HUES64 (cell line): ENCODE results near the gene PDE8B.

Experiments
- H3K27ac ChIP-seq: 2 replicates; pipeline ENCODE4 v1.7.0; 2013; ENCODE audit warnings: low read depth, low read length, inconsistent platforms
- H3K27me3 ChIP-seq: 2 replicates; pipeline ENCODE4 v1.6.1; 2013; ENCODE audit warnings: mild to moderate bottlenecking, low read length; ENCODE audit not compliant: insufficient read depth
- H3K36me3 ChIP-seq: 2 replicates; pipeline ENCODE4 v1.6.1; 2013; ENCODE audit warnings: mild to moderate bottlenecking, low read length; ENCODE audit not compliant: insufficient read depth
- H3K4me1 ChIP-seq: 2 replicates; pipeline ENCODE4 v1.6.1; 2013; ENCODE audit warnings: mild to moderate bottlenecking, low read length, moderate library complexity; ENCODE audit not compliant: insufficient read depth
- H3K4me3 ChIP-seq: 2 replicates; pipeline ENCODE4 v1.5.1; 2013; ENCODE audit warnings: mild to moderate bottlenecking, low read length, moderate library complexity
- H3K9ac ChIP-seq: 2 replicates; pipeline ENCODE4 v1.6.1; 2013; ENCODE audit warnings: mild to moderate bottlenecking, low read depth, low read length
- H3K9me3 ChIP-seq: 2 replicates; pipeline ENCODE4 v1.6.1; 2013; ENCODE audit warnings: low read depth, low read length; ENCODE audit not compliant: insufficient read depth
- WGBS: fragments of 150-250, 120-280 bp; methylation state at CpG from one replicate; pipeline ENCODE4 v1.1.7; 2013; ENCODE audit warnings: missing lambda C conversion rate; 5-methylcytosine and 5-hydroxymethylcytosine counted together

PDE8B gene

GRCh38 chr5:77194762-77195161 lies 15.7 kb upstream of the PDE8B start:
- peaks cover 4% of the 10 kb centered on the region; the same call in 1 of the 2 replicates for H3K9me3 ChIP-seq
- H3K36me3 ChIP-seq: no peaks in the 10 kb centered on the region
- H3K4me3 ChIP-seq: no peak overlapping the region
- H3K27me3 ChIP-seq: no peaks in the 10 kb centered on the region
- H3K4me1 ChIP-seq: no peaks in the 10 kb centered on the region
- H3K9ac ChIP-seq: no peak overlapping the region
- H3K27ac ChIP-seq: no peak overlapping the region

- 97% methylated on average over 2 of the region's 2 CpGs for WGBS
- H3K27me3 ChIP-seq: no peaks in the 10 kb centered on the region
- no peaks in the 10 kb centered on the region for H3K36me3 ChIP-seq
- no peak overlapping the region for H3K27ac ChIP-seq
- H3K4me1 ChIP-seq: no peaks in the 10 kb centered on the region
- H3K9ac ChIP-seq: no peak overlapping the region
- H3K4me3 ChIP-seq: no peak overlapping the region
- H3K9me3 ChIP-seq: peaks cover 4% of the 10 kb centered on the region; the same call in 1 of the 2 replicates
These were observed 12.5 kb upstream of the PDE8B start for GRCh38 chr5:77197840-77198554.

- no peak overlapping the region for H3K9ac ChIP-seq
- H3K27me3 ChIP-seq: no peaks in the 10 kb centered on the region
- no peaks in the 10 kb centered on the region for H3K36me3 ChIP-seq
- H3K4me1 ChIP-seq: no peaks in the 10 kb centered on the region
- H3K9me3 ChIP-seq: peaks cover 4% of the 10 kb centered on the region; the same call in 1 of the 2 replicates
- H3K4me3 ChIP-seq: no peak overlapping the region
- H3K27ac ChIP-seq: no peak overlapping the region
- 86% methylated on average over 1 of the region's 1 CpG for WGBS
These were observed 9.8 kb upstream of the PDE8B start for GRCh38 chr5:77200663-77201062.

GRCh38 chr5:77202145-77202544 lies 8.3 kb upstream of the PDE8B start:
- H3K9ac ChIP-seq: no peak overlapping the region

GRCh38 chr5:77204967-77205366 lies 5.5 kb upstream of the PDE8B start:
- H3K4me1 ChIP-seq: no peaks in the 10 kb centered on the region
- no peak overlapping the region for H3K27ac ChIP-seq
- no peaks in the 10 kb centered on the region for H3K9me3 ChIP-seq
- H3K9ac ChIP-seq: no peak overlapping the region
- H3K36me3 ChIP-seq: no peaks in the 10 kb centered on the region
- H3K27me3 ChIP-seq: peaks cover 40% of the 10 kb centered on the region
- no peak overlapping the region for H3K4me3 ChIP-seq
- 82% methylated on average over 2 of the region's 2 CpGs for WGBS

More at GRCh38 chr5:77202145-77202544, 8.3 kb upstream of the PDE8B start:
- H3K27ac ChIP-seq: no peak overlapping the region
- no peaks in the 10 kb centered on the region for H3K36me3 ChIP-seq
- no peak overlapping the region for H3K4me3 ChIP-seq
- H3K4me1 ChIP-seq: no peaks in the 10 kb centered on the region
- peaks cover 4% of the 10 kb centered on the region; the same call in 1 of the 2 replicates for H3K9me3 ChIP-seq
- peaks cover 12% of the 10 kb centered on the region for H3K27me3 ChIP-seq

- Histone ChIP-seq H3K4me3 (no peak overlapping the region), H3K36me3 (no peaks in the 10 kb centered on the region), H3K9me3 (no peaks in the 10 kb centered on the region), H3K9ac (no peak overlapping the region), H3K4me1 (0 out of 2 replicates have a peak, but pooled peaks cover 4% of the 10 kb centered on the region), H3K27me3 (peaks cover 77% of the 10 kb centered on the region), H3K27ac (no peak overlapping the region)
- 81% methylated on average over 1 of the region's 1 CpG for WGBS
These were observed 1.8 kb upstream of the PDE8B start for GRCh38 chr5:77208507-77209163.

- Histone ChIP-seq H3K4me1 (0 out of 2 replicates have a peak, but pooled peaks cover 4% of the 10 kb centered on the region), H3K9ac (no peak overlapping the region), H3K27me3 (peaks cover 87% of the 10 kb centered on the region), H3K9me3 (no peaks in the 10 kb centered on the region), H3K4me3 (peak overlapping the region; percentile 49), H3K27ac (no peak overlapping the region), H3K36me3 (no peaks in the 10 kb centered on the region)
- 74% methylated on average over 14 of the region's 14 CpGs for WGBS
These were observed 887 bp upstream of the PDE8B start for GRCh38 chr5:77209495-77210090.

- Histone ChIP-seq H3K4me3 (peak overlapping the region; percentile 49), H3K36me3 (no peaks in the 10 kb centered on the region), H3K27ac (no peak overlapping the region), H3K4me1 (0 out of 2 replicates have a peak, but pooled peaks cover 4% of the 10 kb centered on the region), H3K9ac (no peak overlapping the region), H3K9me3 (no peaks in the 10 kb centered on the region), H3K27me3 (peaks cover 87% of the 10 kb centered on the region)
- 1% methylated on average over 61 of the region's 61 CpGs for whole genome bisulfite sequencing
These were observed 647 bp downstream of the PDE8B start for GRCh38 chr5:77210964-77211690.

- no peak overlapping the region for H3K27ac ChIP-seq
- H3K9ac ChIP-seq: no peak overlapping the region
- 0 out of 2 replicates have a peak, but pooled peaks cover 4% of the 10 kb centered on the region for H3K4me1 ChIP-seq
- peaks cover 82% of the 10 kb centered on the region for H3K27me3 ChIP-seq
- peak overlapping the region; percentile 49 for H3K4me3 ChIP-seq
- 35% methylated on average over 10 of the region's 10 CpGs for WGBS
- no peaks in the 10 kb centered on the region for H3K36me3 ChIP-seq
- no peaks in the 10 kb centered on the region for H3K9me3 ChIP-seq
These were observed 1.2 kb downstream of the PDE8B start for GRCh38 chr5:77211691-77212047.

- Histone ChIP-seq H3K9me3 (no peaks in the 10 kb centered on the region), H3K27me3 (peaks cover 63% of the 10 kb centered on the region), H3K36me3 (no peaks in the 10 kb centered on the region), H3K9ac (no peak overlapping the region), H3K4me3 (no peak overlapping the region), H3K27ac (no peak overlapping the region), H3K4me1 (0 out of 2 replicates have a peak, but pooled peaks cover 4% of the 10 kb centered on the region)
- 100% methylated on average over 1 of the region's 1 CpG for WGBS
These were observed 3.1 kb downstream of the PDE8B start for GRCh38 chr5:77213601-77214000.

- no peak overlapping the region for H3K27ac ChIP-seq
- WGBS: 93% methylated on average over 4 of the region's 4 CpGs
- no peaks in the 10 kb centered on the region for H3K36me3 ChIP-seq
- no peak overlapping the region for H3K4me3 ChIP-seq
- 0 out of 2 replicates have a peak, but pooled peaks cover 4% of the 10 kb centered on the region for H3K4me1 ChIP-seq
- peaks cover 57% of the 10 kb centered on the region for H3K27me3 ChIP-seq
- H3K9me3 ChIP-seq: no peaks in the 10 kb centered on the region
- no peak overlapping the region for H3K9ac ChIP-seq
These were observed 3.7 kb downstream of the PDE8B start for GRCh38 chr5:77214151-77214550.
